MM.1S (cell line): ENCODE measurements around the gene CCL7.

Experiments
- CTCF ChIP-seq: fragments of 300-600 bp; sonication (generic); IDR thresholded peaks from 2 replicates; pipeline ENCODE4 v1.5.1; 2016; ENCODE audit warnings: antibody characterized with exemption, low read length, mixed read lengths
- EZH2phosphoT487 ChIP-seq: fragments of 300-600 bp; sonication (generic); IDR thresholded peaks from 2 replicates; pipeline ENCODE4 v1.6.1; 2018; ENCODE audit warnings: antibody characterized with exemption, low read length

- TF ChIP-seq CTCF: no peak
- no peak for TF ChIP-seq EZH2phosphoT487
Observed at GRCh38 chr17:34314279-34314678, 44.3 kb downstream of the CCL7 start.
